ENCODE data around the gene OSM. TPM values are rescaled to one million over a fixed set of nuclear protein-coding genes. Genes with fewer than 3 reads are reported as not detected.

Gene OSM
- total and polyA plus RNA-seq, 2 donors (not counting 3 experiments of a cell fraction or from before 2014, with no cell fraction given), result not detected

DNA sequence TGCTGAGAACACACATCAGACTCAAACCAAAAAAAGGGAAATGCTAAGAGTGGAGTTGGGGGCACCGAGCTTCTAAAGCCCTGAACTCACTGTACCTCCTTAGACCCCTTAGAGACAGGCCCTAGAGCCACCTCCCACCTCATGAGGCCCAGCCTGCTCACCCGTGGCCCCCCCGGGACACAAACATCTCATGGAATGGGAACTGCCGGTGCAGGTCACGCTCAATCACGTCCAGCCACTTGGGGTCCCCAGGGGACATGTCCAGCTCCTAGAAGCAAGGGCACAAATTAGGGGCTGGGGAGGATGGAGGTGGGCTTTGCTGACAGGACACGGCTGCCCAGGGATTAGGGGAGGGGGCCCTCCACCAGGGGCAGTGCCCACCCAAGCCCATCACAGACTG is 28.9 kb upstream of the OSM start:
- no peak for DNase-seq (ENCODE audit: low read depth, low spot score)
- Histone ChIP-seq H3K9me1 (replicated peaks; ENCODE audit: control insufficient read depth, extremely low read depth, insufficient read depth, low read length) (no peaks in the 10 kb centered on the region), H3K36me3 (ENCODE audit: control insufficient read depth in 2 of 2, extremely low read depth in 1 of 2, insufficient read depth in 2 of 2, low read length in 2 of 2) (peaks cover 0 to 30% of the 10 kb centered on the region in 2 experiments), H3K27me3 (ENCODE audit: control insufficient read depth in 2 of 2, insufficient read depth in 2 of 2, low read length in 2 of 2) (no peaks in the 10 kb centered on the region), H3K9ac (replicated peaks; ENCODE audit: extremely low read depth, insufficient read depth, low read length) (no peak overlapping the region), H4K20me1 (replicated peaks; ENCODE audit: control insufficient read depth, extremely low read depth, insufficient read depth, low read length) (no peaks in the 10 kb centered on the region), H3K27ac (ENCODE audit: insufficient read depth, low read depth, low read length) (no peak overlapping the region), H3K79me2 (ENCODE audit: control insufficient read depth, insufficient read depth, low read length) (no peaks in the 10 kb centered on the region), H3K4me3 (replicated peaks in 1 of 3; ENCODE audit: insufficient read depth in 1 of 3, low read depth in 1 of 3, low read length in 3 of 3) (no peak overlapping the region), H2AFZ (ENCODE audit: low read depth, low read length) (no peak overlapping the region), H3K4me1 (ENCODE audit: control insufficient read depth, extremely low read depth, insufficient read depth, low read length) (peaks cover 9% of the 10 kb centered on the region), H3K9me3 (replicated peaks; ENCODE audit: control insufficient read depth, insufficient read depth, low read length) (no peaks in the 10 kb centered on the region), H3K4me2 (ENCODE audit: insufficient read depth, low read length) (no peak overlapping the region)
- TF ChIP-seq, protein P1, sequence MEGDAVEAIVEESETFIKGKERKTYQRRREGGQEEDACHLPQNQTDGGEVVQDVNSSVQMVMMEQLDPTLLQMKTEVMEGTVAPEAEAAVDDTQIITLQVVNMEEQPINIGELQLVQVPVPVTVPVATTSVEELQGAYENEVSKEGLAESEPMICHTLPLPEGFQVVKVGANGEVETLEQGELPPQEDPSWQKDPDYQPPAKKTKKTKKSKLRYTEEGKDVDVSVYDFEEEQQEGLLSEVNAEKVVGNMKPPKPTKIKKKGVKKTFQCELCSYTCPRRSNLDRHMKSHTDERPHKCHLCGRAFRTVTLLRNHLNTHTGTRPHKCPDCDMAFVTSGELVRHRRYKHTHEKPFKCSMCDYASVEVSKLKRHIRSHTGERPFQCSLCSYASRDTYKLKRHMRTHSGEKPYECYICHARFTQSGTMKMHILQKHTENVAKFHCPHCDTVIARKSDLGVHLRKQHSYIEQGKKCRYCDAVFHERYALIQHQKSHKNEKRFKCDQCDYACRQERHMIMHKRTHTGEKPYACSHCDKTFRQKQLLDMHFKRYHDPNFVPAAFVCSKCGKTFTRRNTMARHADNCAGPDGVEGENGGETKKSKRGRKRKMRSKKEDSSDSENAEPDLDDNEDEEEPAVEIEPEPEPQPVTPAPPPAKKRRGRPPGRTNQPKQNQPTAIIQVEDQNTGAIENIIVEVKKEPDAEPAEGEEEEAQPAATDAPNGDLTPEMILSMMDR (IDR thresholded peaks at IDR 0.05; ENCODE audit: extremely low read depth in 1 of 2, insufficient read depth in 1 of 2, low read depth in 1 of 2, low read length in 2 of 2), result no peak
- TF ChIP-seq MYC (IDR thresholded peaks at IDR 0.05; ENCODE audit: low read depth, low read length) (no peak), FOS (IDR thresholded peaks at IDR 0.05; ENCODE audit: borderline replicate concordance, insufficient read depth, low read length) (no peak), POLR2A (IDR thresholded peaks at IDR 0.05; ENCODE audit: low read depth, low read length) (no peak), EZH2 (IDR thresholded peaks at IDR 0.05; ENCODE audit: borderline replicate concordance, low read depth, low read length, severe bottlenecking) (no peak), POLR2AphosphoS5 (IDR thresholded peaks at IDR 0.05; ENCODE audit: insufficient read depth, low read depth, low read length) (no peak), GATA2 (IDR thresholded peaks at IDR 0.05; ENCODE audit: insufficient read depth, insufficient read length, low read depth, low read length) (no peak), JUN (IDR thresholded peaks at IDR 0.05; ENCODE audit: borderline replicate concordance, insufficient read depth, insufficient read length, low read depth) (no peak)
- TF ChIP-seq, protein P2, sequence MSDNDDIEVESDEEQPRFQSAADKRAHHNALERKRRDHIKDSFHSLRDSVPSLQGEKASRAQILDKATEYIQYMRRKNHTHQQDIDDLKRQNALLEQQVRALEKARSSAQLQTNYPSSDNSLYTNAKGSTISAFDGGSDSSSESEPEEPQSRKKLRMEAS (IDR thresholded peaks at IDR 0.05; ENCODE audit: insufficient read depth, insufficient read length), result no peak
- CTCF ChIA-PET, result interaction anchor here (1.4 kb wide), 2 partner anchors 9 to 32 kb away, joined by 4 to 5 read pairs; partner anchors contain the start of gene TBC1D10A
- BruUV-seq (replicated peaks), result no TSS peak
- no peak for FAIRE-seq
- intact Hi-C loops (cut with micrococcal nuclease) (no loop called here), dilution Hi-C loops (cut with MboI; ENCODE audit: extremely low pct_ligation_motif_present, low sequenced_read_pairs) (no loop called here)
- POLR2A ChIA-PET, result no interaction called here

Data from endothelial cell of umbilical vein (primary cell).